Mesodermal cell (in vitro differentiated cells): ENCODE data around the gene EFR3B.

Experiments used
- H3K27ac ChIP-seq: 2 replicates; pipeline ENCODE4 v1.7.0; 2013; ENCODE audit warnings: mild to moderate bottlenecking, low read depth, low read length, moderate library complexity; ENCODE audit not compliant: severe bottlenecking
- H3K36me3 ChIP-seq: 2 replicates; pipeline ENCODE4 v1.7.1; 2013; ENCODE audit warnings: mild to moderate bottlenecking, low read length, moderate library complexity; ENCODE audit not compliant: control insufficient read depth, insufficient read depth
- H3K4me1 ChIP-seq: one replicate; pipeline ENCODE4 v1.7.1; 2013; ENCODE audit warnings: mild to moderate bottlenecking, low read length; ENCODE audit not compliant: insufficient read depth, control insufficient read depth, poor library complexity, severe bottlenecking
- H3K4me3 ChIP-seq: 2 replicates; pipeline ENCODE4 v1.7.0; 2013; ENCODE audit warnings: low read length, control low read depth, mild to moderate bottlenecking; ENCODE audit not compliant: insufficient read depth, poor library complexity, severe bottlenecking; ENCODE audit errors: extremely low read depth
- H3K9me3 ChIP-seq: 2 replicates; pipeline ENCODE4 v1.7.1; 2013; ENCODE audit warnings: mild to moderate bottlenecking, low read length, moderate library complexity; ENCODE audit not compliant: control insufficient read depth
- WGBS, 2 experiments: methylation state at CpG; one replicate each; pipeline ENCODE4 v1.1.5; 2013; ENCODE audit warnings: missing lambda C conversion rate in 2 of 2; ENCODE audit not compliant: insufficient coverage in 2 of 2; 5-methylcytosine and 5-hydroxymethylcytosine counted together

The EFR3B gene

GRCh38 chr2:25053041-25053440 lies 11.2 kb downstream of the EFR3B start:
- peaks cover 3% of the 10 kb centered on the region for H3K36me3 ChIP-seq
- no peak overlapping the region for H3K27ac ChIP-seq
- H3K4me1 ChIP-seq: no peaks in the 10 kb centered on the region
- H3K9me3 ChIP-seq: no peaks in the 10 kb centered on the region
- H3K4me3 ChIP-seq: no peak overlapping the region
- WGBS, 2 experiments: 100% methylated on average over 2 of the region's 3 CpGs

- no peaks in the 10 kb centered on the region for H3K4me1 ChIP-seq
- WGBS, 2 experiments: 79 to 92% methylated on average over 3 of the region's 4 CpGs
- no peaks in the 10 kb centered on the region for H3K9me3 ChIP-seq
- no peak overlapping the region for H3K4me3 ChIP-seq
- H3K27ac ChIP-seq: no peak overlapping the region
- peaks cover 3% of the 10 kb centered on the region for H3K36me3 ChIP-seq
Observed at GRCh38 chr2:25054720-25055119, 12.8 kb downstream of the EFR3B start.

GRCh38 chr2:25055376-25055920 lies 13.6 kb downstream of the EFR3B start:
- Histone ChIP-seq H3K27ac (no peak overlapping the region), H3K4me3 (no peak overlapping the region), H3K36me3 (peaks cover 3% of the 10 kb centered on the region), H3K9me3 (no peaks in the 10 kb centered on the region), H3K4me1 (no peaks in the 10 kb centered on the region)
- 85 to 88% methylated on average over 5 to 7 of the region's 9 CpGs for WGBS, 2 experiments

- Histone ChIP-seq H3K4me1 (no peaks in the 10 kb centered on the region), H3K27ac (no peak overlapping the region), H3K9me3 (no peaks in the 10 kb centered on the region), H3K4me3 (no peak overlapping the region), H3K36me3 (peaks cover 3% of the 10 kb centered on the region)
- 92% methylated on average over 5 of the region's 9 CpGs; no CpG with 5 or more reads in 1 of the 2 experiments for WGBS, 2 experiments
Observed at GRCh38 chr2:25056098-25056821, 14.4 kb downstream of the EFR3B start.

GRCh38 chr2:25062511-25062917 lies 20.6 kb downstream of the EFR3B start:
- H3K4me1 ChIP-seq: no peaks in the 10 kb centered on the region
- no peak overlapping the region for H3K4me3 ChIP-seq
- WGBS, 2 experiments: 86 to 88% methylated on average over 9 to 11 of the region's 11 CpGs
- no peaks in the 10 kb centered on the region for H3K36me3 ChIP-seq
- no peak overlapping the region for H3K27ac ChIP-seq
- no peaks in the 10 kb centered on the region for H3K9me3 ChIP-seq

GRCh38 chr2:25063876-25064660 lies 22.2 kb downstream of the EFR3B start:
- WGBS, 2 experiments: 85 to 92% methylated on average over 9 to 10 of the region's 13 CpGs
- H3K36me3 ChIP-seq: no peaks in the 10 kb centered on the region
- H3K9me3 ChIP-seq: no peaks in the 10 kb centered on the region
- no peak overlapping the region for H3K27ac ChIP-seq
- H3K4me1 ChIP-seq: no peaks in the 10 kb centered on the region
- no peak overlapping the region for H3K4me3 ChIP-seq

- no peaks in the 10 kb centered on the region for H3K9me3 ChIP-seq
- no peak overlapping the region for H3K27ac ChIP-seq
- no peaks in the 10 kb centered on the region for H3K4me1 ChIP-seq
- no peaks in the 10 kb centered on the region for H3K36me3 ChIP-seq
- WGBS, 2 experiments: 82 to 100% methylated on average over 3 to 4 of the region's 4 CpGs
- H3K4me3 ChIP-seq: no peak overlapping the region
Observed at GRCh38 chr2:25065768-25066167, 23.9 kb downstream of the EFR3B start.

GRCh38 chr2:25066455-25066854 lies 24.6 kb downstream of the EFR3B start:
- Histone ChIP-seq H3K27ac (no peak overlapping the region), H3K36me3 (no peaks in the 10 kb centered on the region), H3K9me3 (no peaks in the 10 kb centered on the region), H3K4me1 (no peaks in the 10 kb centered on the region), H3K4me3 (no peak overlapping the region)
- 71 to 100% methylated on average over 1 of the region's 2 CpGs for WGBS, 2 experiments

- H3K36me3 ChIP-seq: no peaks in the 10 kb centered on the region
- no peak overlapping the region for H3K4me3 ChIP-seq
- 80 to 88% methylated on average over 4 of the region's 5 CpGs for WGBS, 2 experiments
- no peak overlapping the region for H3K27ac ChIP-seq
- H3K4me1 ChIP-seq: no peaks in the 10 kb centered on the region
- H3K9me3 ChIP-seq: no peaks in the 10 kb centered on the region
Observed at GRCh38 chr2:25068217-25068616, 26.3 kb downstream of the EFR3B start.

GRCh38 chr2:25071966-25072365 lies 30.1 kb downstream of the EFR3B start:
- H3K27ac ChIP-seq: no peak overlapping the region
- peaks cover 3% of the 10 kb centered on the region for H3K36me3 ChIP-seq
- 92% methylated on average over 6 to 8 of the region's 8 CpGs for WGBS, 2 experiments
- H3K9me3 ChIP-seq: no peaks in the 10 kb centered on the region
- H3K4me1 ChIP-seq: no peaks in the 10 kb centered on the region
- H3K4me3 ChIP-seq: no peak overlapping the region

- no peaks in the 10 kb centered on the region for H3K9me3 ChIP-seq
- H3K27ac ChIP-seq: no peak overlapping the region
- H3K4me3 ChIP-seq: no peak overlapping the region
- H3K4me1 ChIP-seq: no peaks in the 10 kb centered on the region
- peaks cover 3% of the 10 kb centered on the region for H3K36me3 ChIP-seq
- 40 to 83% methylated on average over 1 of the region's 1 CpG for WGBS, 2 experiments
Observed at GRCh38 chr2:25072606-25073005, 30.7 kb downstream of the EFR3B start.
